ENCODE data around the gene NKAIN2. TPM values are rescaled to one million over a fixed set of nuclear protein-coding genes. Genes with fewer than 3 reads are reported as not detected.
"Not testable (repeated sequence)": the region's sequence is repeated elsewhere in the genome, so short reads cannot be mapped to it uniquely, and the experiment has no call there.

Gene NKAIN2
- total RNA-seq, 1 experiment from 2014 or later: 1.1 TPM

DNA sequence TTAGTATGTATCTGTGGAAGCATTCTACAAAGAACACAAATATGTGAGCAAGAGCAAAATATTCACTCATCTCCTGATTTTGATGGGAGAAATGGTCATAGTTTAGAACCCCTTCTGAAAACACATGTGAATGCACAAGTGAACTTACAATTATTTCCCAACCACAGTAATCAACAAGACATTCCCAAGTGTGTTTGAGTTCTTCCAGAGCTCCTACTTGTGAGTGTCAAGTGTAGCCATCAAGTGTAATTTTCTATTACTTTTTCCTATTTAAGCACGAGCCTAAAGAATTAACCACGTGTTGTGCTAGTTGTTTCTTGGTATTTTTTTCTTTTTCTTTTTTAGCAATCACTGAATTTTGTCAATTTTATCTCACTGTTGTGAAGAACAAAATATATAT, 402.3 kb downstream of the NKAIN2 start:
- Histone ChIP-seq H3K4me3 (ENCODE audit: insufficient read depth, low read depth, low read length) (no peak overlapping the region), H3K27me3 (ENCODE audit: control insufficient read depth, insufficient read depth, low read length) (no peaks in the 10 kb centered on the region), H3K36me3 (replicated peaks; ENCODE audit: control insufficient read depth, insufficient read depth, low read length) (no peaks in the 10 kb centered on the region)
- no peak for DNase-seq

DNA sequence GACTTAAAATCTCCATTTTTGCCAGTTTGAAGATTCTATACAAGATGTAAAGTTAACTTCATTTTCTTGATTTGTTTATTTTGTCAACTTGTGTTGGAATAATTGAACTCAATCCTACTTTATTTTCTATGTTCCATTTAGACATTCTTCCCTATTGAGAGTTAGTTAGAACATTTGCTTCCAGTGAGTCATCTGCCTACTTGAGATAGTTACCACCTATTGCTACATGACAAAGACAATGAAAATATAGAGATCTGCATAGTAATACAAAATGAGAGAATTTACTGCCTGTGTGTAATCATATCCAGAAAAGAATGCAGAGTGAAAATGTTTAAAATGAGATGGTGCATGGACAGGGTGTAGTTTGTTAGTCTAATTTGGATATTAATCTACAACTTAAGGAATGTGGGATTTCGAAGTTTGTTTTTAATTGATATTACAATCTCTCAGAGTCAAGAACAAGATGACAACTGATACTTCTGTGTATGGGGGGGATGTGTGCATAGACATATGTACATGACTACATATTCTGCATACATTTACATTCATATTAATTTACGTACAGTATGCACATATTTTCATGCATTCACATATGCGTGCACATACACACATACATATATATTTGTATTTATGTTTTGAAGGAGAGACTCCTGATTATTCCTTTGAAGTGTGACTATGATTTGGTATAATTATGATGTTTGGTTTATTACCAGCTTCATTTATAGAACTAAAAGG, 420.1 kb downstream of the NKAIN2 start:
- no peak overlapping the region for H3K4me3 ChIP-seq (ENCODE audit: insufficient read depth, low read depth, low read length)
- no peaks in the 10 kb centered on the region for H3K27me3 ChIP-seq (ENCODE audit: control insufficient read depth, insufficient read depth, low read length)
- DNase-seq: no peak
- no peaks in the 10 kb centered on the region for H3K36me3 ChIP-seq (replicated peaks; ENCODE audit: control insufficient read depth, insufficient read depth, low read length)

DNA sequence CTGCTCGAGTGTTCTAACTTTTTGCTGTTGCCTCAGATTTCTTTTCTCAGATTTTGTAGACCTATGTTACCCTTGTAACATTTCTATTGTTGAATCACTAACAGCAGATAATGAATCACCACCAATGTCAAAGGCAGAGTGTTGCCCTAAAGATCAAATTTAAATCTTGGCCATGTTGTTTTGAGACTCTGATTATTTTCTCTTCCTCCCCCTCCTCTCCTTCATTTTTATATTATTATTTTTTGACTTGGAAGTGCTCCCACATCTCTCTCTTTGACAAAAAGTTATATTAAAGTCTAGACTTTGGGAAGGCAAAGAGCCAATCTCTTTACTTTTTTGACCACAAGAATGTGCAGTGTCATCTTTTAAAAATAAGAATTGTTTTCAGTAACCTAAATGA, 422.7 kb downstream of the NKAIN2 start:
- H3K36me3 ChIP-seq (replicated peaks; ENCODE audit: control insufficient read depth, insufficient read depth, low read length): no peaks in the 10 kb centered on the region
- H3K4me3 ChIP-seq (ENCODE audit: insufficient read depth, low read depth, low read length): no peak overlapping the region
- no peaks in the 10 kb centered on the region for H3K27me3 ChIP-seq (ENCODE audit: control insufficient read depth, insufficient read depth, low read length)
- DNase-seq: no peak

DNA sequence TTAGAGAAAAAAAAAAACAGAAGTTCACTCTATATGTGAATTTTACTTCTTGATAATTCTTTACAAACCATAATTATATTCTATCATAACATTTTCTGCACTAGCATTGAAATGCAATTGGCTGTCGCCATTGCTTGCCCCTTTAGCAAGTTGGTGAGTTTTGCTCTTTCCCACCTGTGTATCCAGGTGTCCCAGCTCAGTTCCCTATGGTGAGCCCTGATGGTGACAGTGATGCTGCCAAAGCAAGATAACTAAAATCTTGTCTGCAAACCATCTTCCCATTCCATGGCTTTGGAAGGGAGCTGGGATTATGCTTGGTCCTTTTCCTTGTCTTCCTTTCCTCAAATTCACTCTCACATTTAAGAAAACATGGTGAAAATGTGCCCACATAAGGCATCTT, 429.6 kb downstream of the NKAIN2 start:
- H3K27me3 ChIP-seq (ENCODE audit: control insufficient read depth, insufficient read depth, low read length): no peaks in the 10 kb centered on the region

DNA sequence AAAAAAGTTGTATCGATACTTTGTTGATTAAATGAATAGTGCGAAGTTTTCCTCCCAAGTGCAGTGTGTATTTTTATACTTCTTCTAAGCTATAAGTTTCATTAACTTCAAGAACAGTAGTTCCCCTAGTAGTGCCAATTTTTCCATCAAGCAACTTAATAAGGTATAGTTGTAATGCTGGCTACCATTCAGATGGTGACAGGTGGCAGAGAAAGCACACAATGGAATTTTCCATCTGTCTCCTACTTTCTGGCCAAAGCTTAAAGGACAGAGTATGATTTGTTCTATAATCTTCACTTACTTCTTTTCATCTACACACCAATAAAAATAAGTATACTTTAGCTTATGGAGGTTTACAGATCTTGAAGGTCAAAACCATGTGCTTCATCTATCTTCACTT, 431.1 kb downstream of the NKAIN2 start:
- Histone ChIP-seq H3K27me3 (ENCODE audit: control insufficient read depth, insufficient read depth, low read length) (no peaks in the 10 kb centered on the region), H3K36me3 (replicated peaks; ENCODE audit: control insufficient read depth, insufficient read depth, low read length) (no peaks in the 10 kb centered on the region), H3K4me3 (ENCODE audit: insufficient read depth, low read depth, low read length) (no peak overlapping the region)
- DNase-seq: no peak

More for the DNA sequence above, 429.6 kb downstream of the NKAIN2 start:
- no peak for DNase-seq
- no peaks in the 10 kb centered on the region for H3K36me3 ChIP-seq (replicated peaks; ENCODE audit: control insufficient read depth, insufficient read depth, low read length)
- no peak overlapping the region for H3K4me3 ChIP-seq (ENCODE audit: insufficient read depth, low read depth, low read length)

DNA sequence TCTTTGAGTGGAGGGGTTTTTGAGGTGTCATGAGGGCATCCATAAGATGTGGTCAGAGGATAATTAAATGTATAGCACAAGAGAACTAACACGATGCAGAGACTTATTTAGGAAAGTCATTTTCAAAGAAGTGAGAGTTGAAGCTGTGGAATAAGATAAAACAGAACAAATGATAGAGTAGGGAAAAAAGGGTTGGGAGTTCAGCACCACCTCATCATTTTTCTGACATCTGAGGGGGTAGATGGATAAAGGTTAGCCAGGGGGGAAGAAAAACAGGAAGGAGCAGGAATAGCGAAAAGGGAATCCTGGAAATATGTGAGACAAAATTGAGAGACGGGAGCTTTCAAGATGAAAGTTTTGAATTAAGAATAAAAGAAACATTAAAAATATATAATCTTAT, 434.2 kb downstream of the NKAIN2 start:
- Histone ChIP-seq H3K27me3 (ENCODE audit: control insufficient read depth, insufficient read depth, low read length) (no peaks in the 10 kb centered on the region), H3K4me3 (ENCODE audit: insufficient read depth, low read depth, low read length) (no peak overlapping the region), H3K36me3 (replicated peaks; ENCODE audit: control insufficient read depth, insufficient read depth, low read length) (no peaks in the 10 kb centered on the region)
- DNase-seq: no peak

DNA sequence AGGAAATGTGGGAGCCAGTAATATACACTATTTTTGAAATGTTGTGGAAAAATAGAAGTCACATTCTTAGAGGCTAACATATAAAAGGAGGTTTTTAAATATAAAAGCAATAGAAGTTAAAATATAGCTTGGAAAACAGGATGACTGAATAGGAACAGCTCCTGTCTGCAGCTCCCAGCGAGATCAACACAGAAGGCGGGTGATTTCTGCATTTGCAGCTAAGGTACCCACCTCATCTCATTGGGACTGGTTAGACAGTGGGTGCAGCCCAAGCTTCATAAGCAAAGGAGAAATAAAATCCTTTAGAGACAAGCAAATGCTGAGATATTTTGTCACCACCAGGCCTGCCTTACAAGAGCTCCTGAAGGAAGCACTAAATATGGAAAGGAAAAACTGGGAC, 434.7 kb downstream of the NKAIN2 start:
- H3K4me3 ChIP-seq (ENCODE audit: insufficient read depth, low read depth, low read length); H3K36me3 ChIP-seq (replicated peaks; ENCODE audit: control insufficient read depth, insufficient read depth, low read length); DNase-seq; H3K27me3 ChIP-seq (ENCODE audit: control insufficient read depth, insufficient read depth, low read length): not testable (repeated sequence)

DNA sequence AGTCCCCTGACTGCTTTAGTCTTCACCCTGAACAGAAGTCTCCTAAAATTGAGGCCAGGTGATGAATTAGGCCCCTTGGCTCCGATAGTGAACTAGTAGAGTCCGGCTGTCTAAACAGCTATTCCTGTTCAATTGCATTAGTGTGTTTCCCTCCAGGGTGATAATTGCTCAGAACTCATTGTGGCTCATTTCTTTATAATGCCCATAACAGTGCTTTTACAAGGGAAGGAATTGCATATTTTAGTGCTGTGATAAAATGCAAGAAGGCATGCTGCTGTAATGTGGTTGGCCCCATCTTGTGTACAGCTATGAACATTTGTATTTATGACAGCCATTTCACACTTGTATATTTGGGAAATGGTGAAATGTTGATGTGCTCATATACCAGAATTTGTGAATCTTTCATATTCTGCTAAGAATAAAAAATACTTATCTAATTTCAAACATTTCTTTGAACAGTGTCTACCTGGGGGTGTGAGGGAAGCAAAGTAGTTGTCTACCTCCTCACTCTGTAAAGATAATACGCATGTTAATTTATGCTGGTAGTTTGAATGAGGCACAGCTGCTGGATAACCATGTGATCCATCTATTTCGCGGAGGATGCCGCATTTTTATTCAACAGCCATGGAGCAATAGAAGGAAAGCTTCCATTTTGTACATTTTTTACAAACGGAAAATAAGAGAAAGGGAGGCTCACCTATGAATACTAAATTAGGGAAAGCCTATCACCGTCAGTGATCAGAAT, 451.4 kb downstream of the NKAIN2 start:
- no peaks in the 10 kb centered on the region for H3K27me3 ChIP-seq (ENCODE audit: control insufficient read depth, insufficient read depth, low read length)
- no peak overlapping the region for H3K4me3 ChIP-seq (ENCODE audit: insufficient read depth, low read depth, low read length)
- no peaks in the 10 kb centered on the region for H3K36me3 ChIP-seq (replicated peaks; ENCODE audit: control insufficient read depth, insufficient read depth, low read length)
- no peak for DNase-seq

DNA sequence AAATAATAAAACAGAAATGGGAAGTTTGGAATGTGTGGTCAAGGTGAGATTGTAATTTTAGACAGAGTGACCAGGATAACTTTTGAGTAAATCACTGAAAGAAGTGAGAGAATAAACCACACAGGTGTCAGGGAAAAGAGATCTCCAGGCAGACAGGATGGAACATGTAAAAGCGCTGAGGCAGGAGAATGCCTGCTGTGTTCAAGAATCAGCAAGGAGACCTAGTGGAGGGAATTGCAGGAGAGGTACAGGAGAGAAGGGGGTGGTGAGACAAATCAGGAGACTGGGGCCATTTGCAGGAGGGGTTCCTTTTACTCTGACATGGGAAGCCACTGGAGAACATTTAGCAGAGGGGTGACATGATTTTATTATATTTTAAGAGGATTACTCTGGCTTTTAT, 456.7 kb downstream of the NKAIN2 start:
- Histone ChIP-seq H3K4me3 (ENCODE audit: insufficient read depth, low read depth, low read length) (no peak overlapping the region), H3K36me3 (replicated peaks; ENCODE audit: control insufficient read depth, insufficient read depth, low read length) (no peaks in the 10 kb centered on the region), H3K27me3 (ENCODE audit: control insufficient read depth, insufficient read depth, low read length) (no peaks in the 10 kb centered on the region)
- DNase-seq: peak; percentile 1

DNA sequence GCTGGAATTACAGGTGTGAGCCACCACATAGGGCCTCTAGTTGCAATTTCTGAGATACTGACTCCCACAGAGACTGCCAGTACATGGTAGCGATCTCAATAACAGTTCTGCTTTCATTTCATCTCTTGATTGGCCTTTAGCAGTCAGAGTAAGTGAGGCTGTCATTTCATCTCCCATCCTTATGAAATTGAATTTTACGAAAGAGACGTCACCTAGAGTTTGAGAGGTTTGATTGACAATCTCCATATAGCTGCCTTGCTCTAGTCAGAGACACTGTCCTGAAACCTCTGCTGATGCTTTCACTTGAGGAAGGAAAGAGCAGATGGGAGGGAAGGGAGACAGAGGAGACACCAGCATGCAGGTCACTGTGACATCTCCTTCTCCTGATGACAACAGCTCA, 466.1 kb downstream of the NKAIN2 start:
- no peak for DNase-seq

DNA sequence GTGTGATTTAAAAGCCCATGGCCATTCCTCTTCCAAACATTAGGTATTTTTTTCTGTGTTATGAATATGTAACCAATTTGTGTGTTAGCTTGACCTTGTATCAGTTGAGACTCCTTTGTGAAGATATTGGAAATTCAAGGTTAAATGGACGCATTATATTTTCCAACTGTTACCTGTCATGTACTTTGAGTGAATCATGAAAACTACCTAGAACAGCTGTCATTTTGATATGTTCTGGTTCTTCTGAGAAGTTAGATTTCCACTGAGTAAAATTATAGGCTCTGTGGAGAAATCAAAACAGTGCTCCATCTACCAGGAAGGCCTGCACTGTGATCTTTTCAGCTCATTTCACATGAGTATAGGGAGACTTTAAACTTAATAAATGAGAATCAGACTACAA, 470.0 kb downstream of the NKAIN2 start:
- H3K4me3 ChIP-seq (ENCODE audit: insufficient read depth, low read depth, low read length): no peak overlapping the region
- H3K27me3 ChIP-seq (ENCODE audit: control insufficient read depth, insufficient read depth, low read length): no peaks in the 10 kb centered on the region
- DNase-seq: no peak
- no peaks in the 10 kb centered on the region for H3K36me3 ChIP-seq (replicated peaks; ENCODE audit: control insufficient read depth, insufficient read depth, low read length)

More for the DNA sequence above, 466.1 kb downstream of the NKAIN2 start:
- H3K27me3 ChIP-seq (ENCODE audit: control insufficient read depth, insufficient read depth, low read length): no peaks in the 10 kb centered on the region
- H3K4me3 ChIP-seq (ENCODE audit: insufficient read depth, low read depth, low read length): no peak overlapping the region
- H3K36me3 ChIP-seq (replicated peaks; ENCODE audit: control insufficient read depth, insufficient read depth, low read length): no peaks in the 10 kb centered on the region

DNA sequence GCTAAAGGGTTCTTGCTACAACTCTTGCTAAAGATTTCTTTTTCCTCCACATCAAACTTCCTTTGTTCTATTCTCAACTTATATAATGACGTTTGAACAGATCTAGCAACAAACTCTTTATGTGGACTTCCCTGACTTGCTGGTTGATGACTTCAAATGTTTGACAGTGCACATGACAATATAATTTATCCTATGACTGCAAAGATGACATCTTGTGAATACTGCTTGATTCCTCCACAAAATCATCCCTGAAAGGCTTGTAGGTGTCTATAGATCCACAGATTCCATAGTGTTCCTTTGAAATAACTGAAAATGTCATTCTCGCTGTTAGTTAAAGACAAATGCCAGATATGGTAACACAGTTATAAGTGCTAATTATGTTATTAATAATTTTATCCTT, 478.9 kb downstream of the NKAIN2 start:
- no peak for DNase-seq
- Histone ChIP-seq H3K4me3 (ENCODE audit: insufficient read depth, low read depth, low read length) (no peak overlapping the region), H3K27me3 (ENCODE audit: control insufficient read depth, insufficient read depth, low read length) (no peaks in the 10 kb centered on the region), H3K36me3 (replicated peaks; ENCODE audit: control insufficient read depth, insufficient read depth, low read length) (no peaks in the 10 kb centered on the region)

DNA sequence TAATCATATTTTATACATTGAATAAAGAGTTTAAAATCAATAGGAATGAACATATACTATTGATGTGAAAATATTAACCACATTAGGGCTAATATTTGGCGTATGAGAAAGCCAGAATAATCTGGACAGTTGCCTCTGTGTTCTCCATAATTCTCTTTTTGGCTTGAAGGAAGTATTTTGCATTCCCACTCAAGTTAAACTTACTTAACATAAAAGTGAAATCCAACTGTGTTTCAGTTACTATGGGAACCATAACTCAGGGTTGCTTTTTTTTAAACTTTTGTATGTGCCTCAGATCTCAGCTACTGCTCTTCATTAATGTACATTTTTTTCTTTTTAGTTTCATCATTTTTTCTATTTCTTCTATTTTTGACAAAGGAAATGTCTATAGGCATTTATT, 479.8 kb downstream of the NKAIN2 start:
- no peaks in the 10 kb centered on the region for H3K27me3 ChIP-seq (ENCODE audit: control insufficient read depth, insufficient read depth, low read length)
- DNase-seq: no peak
- no peaks in the 10 kb centered on the region for H3K36me3 ChIP-seq (replicated peaks; ENCODE audit: control insufficient read depth, insufficient read depth, low read length)
- no peak overlapping the region for H3K4me3 ChIP-seq (ENCODE audit: insufficient read depth, low read depth, low read length)

DNA sequence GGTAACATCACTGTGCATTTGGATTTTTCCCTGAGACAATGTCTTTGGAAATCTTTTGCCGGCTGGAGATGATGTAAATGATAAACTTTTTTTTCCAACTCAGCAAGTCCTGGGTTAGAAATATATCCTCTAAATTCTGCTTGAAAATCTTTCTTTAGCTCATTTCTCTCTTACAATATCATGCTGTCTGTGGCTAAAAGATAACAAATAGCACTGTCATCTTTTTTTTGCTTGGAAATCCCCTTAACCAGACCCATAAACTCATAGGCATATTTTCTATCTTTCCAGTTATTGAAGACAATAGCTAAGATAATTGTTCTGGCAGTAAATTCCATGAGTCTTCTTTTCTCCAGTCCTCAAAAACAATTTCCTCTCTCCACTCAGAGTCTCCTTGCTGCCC, 481.5 kb downstream of the NKAIN2 start:
- H3K27me3 ChIP-seq (ENCODE audit: control insufficient read depth, insufficient read depth, low read length): no peaks in the 10 kb centered on the region
- DNase-seq: no peak

DNA sequence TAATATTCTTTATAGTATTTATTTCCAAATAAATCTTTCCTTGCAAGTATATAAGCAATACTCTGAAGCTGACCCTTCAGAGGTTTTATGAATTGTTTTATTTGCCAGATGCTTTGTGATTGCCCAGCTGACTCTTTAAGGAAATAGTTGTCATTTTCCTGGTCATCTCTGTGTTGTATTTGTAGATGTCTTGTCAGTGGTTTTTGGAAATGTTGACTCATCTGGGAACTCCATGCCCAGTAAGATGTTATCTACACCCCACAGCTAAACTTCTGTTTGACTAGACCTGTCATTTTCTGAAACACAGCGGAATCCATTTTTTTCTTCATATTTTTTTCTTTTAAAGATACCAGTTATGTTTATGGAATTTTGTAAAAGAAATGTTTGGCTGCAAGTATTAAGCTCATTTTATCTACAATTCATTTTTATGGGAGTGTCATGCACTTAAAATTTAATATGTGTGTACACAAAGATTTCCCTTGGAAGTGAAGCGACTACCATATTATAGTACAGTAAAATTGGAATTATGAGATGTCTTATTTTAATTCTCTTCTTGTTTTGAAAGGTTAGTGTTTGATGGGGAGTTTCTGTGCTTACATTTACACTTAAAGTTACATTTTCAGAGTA, 491.0 kb downstream of the NKAIN2 start:
- Histone ChIP-seq H3K4me3 (ENCODE audit: insufficient read depth, low read depth, low read length) (no peak overlapping the region), H3K36me3 (replicated peaks; ENCODE audit: control insufficient read depth, insufficient read depth, low read length) (no peaks in the 10 kb centered on the region), H3K27me3 (ENCODE audit: control insufficient read depth, insufficient read depth, low read length) (no peaks in the 10 kb centered on the region)
- DNase-seq: no peak

More for the DNA sequence above, 481.5 kb downstream of the NKAIN2 start:
- no peak overlapping the region for H3K4me3 ChIP-seq (ENCODE audit: insufficient read depth, low read depth, low read length)
- H3K36me3 ChIP-seq (replicated peaks; ENCODE audit: control insufficient read depth, insufficient read depth, low read length): no peaks in the 10 kb centered on the region

Measured in H7 (cell line).